ENCODE data around the gene MCRIP1. TPM values are rescaled to one million over a fixed set of nuclear protein-coding genes. Genes with fewer than 3 reads are reported as not detected.

MCRIP1 gene
- total and polyA plus RNA-seq, 2 of the 13 experiments (the other 11 are each of a cell fraction or from before 2014, with no cell fraction given) = 79.7 to 84.9 TPM

DNA sequence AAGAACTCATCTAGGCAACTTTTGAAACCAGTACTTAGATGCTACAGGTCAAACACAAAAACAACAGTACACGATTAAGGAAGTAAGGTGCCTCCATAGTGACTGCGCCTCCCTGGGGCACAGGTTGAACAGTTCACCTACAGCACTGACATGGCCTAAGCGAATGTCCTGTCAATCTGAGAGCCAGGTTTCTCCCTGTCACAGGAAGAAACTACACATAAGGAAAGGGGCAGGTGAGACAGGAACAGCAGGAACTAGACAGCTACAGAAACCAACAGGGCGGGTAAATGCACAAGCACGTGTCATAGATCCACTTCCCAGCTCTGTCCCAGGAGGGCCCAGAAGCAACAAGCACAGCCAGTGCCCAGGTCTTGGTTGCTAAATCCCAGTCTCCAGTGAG is 46.0 kb upstream of the MCRIP1 start:
- no peak for ATAC-seq
- Histone ChIP-seq H3K4me3 (replicated peaks in 1 of 3; ENCODE audit: insufficient read depth in 1 of 3, low read depth in 2 of 3, low read length in 3 of 3) (no peak overlapping the region), H3K9ac (ENCODE audit: insufficient read depth, low read depth, low read length) (no peak overlapping the region), H2AFZ (ENCODE audit: low read length) (no peak overlapping the region), H3K27ac (ENCODE audit: extremely low read length, insufficient read depth, low read length) (no peak overlapping the region), H3K4me1 (ENCODE audit: insufficient read depth, low read length) (no peaks in the 10 kb centered on the region), H4K20me1 (ENCODE audit: insufficient read depth, low read length) (no peaks in the 10 kb centered on the region), H3K79me2 (ENCODE audit: insufficient read depth, low read length) (no peaks in the 10 kb centered on the region), H3K27me3 (ENCODE audit: control insufficient read depth in 1 of 2, insufficient read depth in 2 of 2, low read length in 2 of 2) (no peaks in the 10 kb centered on the region), H3K9me3 (ENCODE audit: low read length) (no peaks in the 10 kb centered on the region), H3K36me3 (replicated peaks in 1 of 2; ENCODE audit: control insufficient read depth in 1 of 2, insufficient read depth in 2 of 2, low read length in 2 of 2) (peaks cover 5 to 34% of the 10 kb centered on the region in 2 experiments; a peak in 4 of 5 replicates), H3K4me2 (ENCODE audit: low read depth, low read length) (no peak overlapping the region)
- peak; percentile 68 for TF ChIP-seq RBM22 (optimal IDR thresholded peaks at IDR 0.05; ENCODE audit: low read length)
- TF ChIP-seq CHD2 (IDR thresholded peaks at IDR 0.05; ENCODE audit: low read depth, low read length) = no peak
- in situ Hi-C loops (cut with HindIII; ENCODE audit: extremely low pct_ligation_motif_present, low pct_unique_long_range_greater_than_20kb) = no loop called here
- no TSS peak for BruUV-seq (replicated peaks)
- no peak for DNase-seq (ENCODE audit: low spot score)
- intact Hi-C loops (cut with micrococcal nuclease; ENCODE audit: unreplicated experiment) = no loop called here
- no peak for FAIRE-seq
- ChIA-PET CTCF (ENCODE audit: low intra/inter-chr PET ratio, low total read pairs) (no interaction called here), POLR2A (interaction anchor here (2.3 kb wide), 1 partner anchor 18 kb away, joined by 7 read pairs; the partner anchor contains the start of gene P4HB)
- WGBS (ENCODE audit: low lambda C conversion rate) = 80% methylated on average over 5 of the region's 5 CpGs

DNA sequence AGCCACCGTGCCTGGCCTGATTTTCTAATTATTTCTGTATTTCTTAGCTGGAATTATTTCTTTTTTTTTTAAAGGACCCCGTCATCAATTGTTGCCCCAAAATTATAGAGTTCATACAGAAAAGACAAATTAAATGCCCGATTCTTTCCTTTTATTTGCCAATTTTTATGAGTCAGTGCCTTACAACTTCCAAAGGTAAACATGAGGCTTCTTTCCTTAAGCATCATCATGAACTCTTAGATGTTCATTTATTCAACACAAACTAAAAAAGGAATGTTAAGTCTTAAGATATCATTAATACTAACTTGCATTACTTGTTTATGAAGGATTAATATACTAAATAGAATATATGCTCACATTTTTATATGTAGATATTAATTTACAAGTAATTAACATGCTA is 45.2 kb upstream of the MCRIP1 start:
- Histone ChIP-seq H3K4me1 (ENCODE audit: insufficient read depth, low read length) (no peaks in the 10 kb centered on the region), H3K36me3 (replicated peaks in 1 of 2; ENCODE audit: control insufficient read depth in 1 of 2, insufficient read depth in 2 of 2, low read length in 2 of 2) (peaks cover 4 to 29% of the 10 kb centered on the region in 2 experiments; a peak in 4 of 5 replicates), H3K9me3 (ENCODE audit: low read length) (no peaks in the 10 kb centered on the region), H4K20me1 (ENCODE audit: insufficient read depth, low read length) (no peaks in the 10 kb centered on the region), H3K27me3 (ENCODE audit: control insufficient read depth in 1 of 2, insufficient read depth in 2 of 2, low read length in 2 of 2) (no peaks in the 10 kb centered on the region), H3K4me3 (replicated peaks in 1 of 3; ENCODE audit: insufficient read depth in 1 of 3, low read depth in 2 of 3, low read length in 3 of 3) (no peak overlapping the region), H2AFZ (ENCODE audit: low read length) (no peak overlapping the region), H3K4me2 (ENCODE audit: low read depth, low read length) (no peak overlapping the region), H3K9ac (ENCODE audit: insufficient read depth, low read depth, low read length) (no peak overlapping the region), H3K79me2 (ENCODE audit: insufficient read depth, low read length) (no peaks in the 10 kb centered on the region), H3K27ac (ENCODE audit: extremely low read length, insufficient read depth, low read length) (no peak overlapping the region)
- no TSS peak for BruUV-seq (replicated peaks)
- no peak for FAIRE-seq
- CTCF ChIA-PET (ENCODE audit: low intra/inter-chr PET ratio, low total read pairs) = no interaction called here
- DNase-seq (ENCODE audit: low spot score) = no peak
- 95% methylated on average over 3 of the region's 3 CpGs for WGBS (ENCODE audit: low lambda C conversion rate)
- intact Hi-C loops (cut with micrococcal nuclease; ENCODE audit: unreplicated experiment) = no loop called here
- TF ChIP-seq ZNF660 (CRISPR knock-in tag; IDR thresholded peaks at IDR 0.05; ENCODE audit: borderline replicate concordance, low read depth) = no peak
- no peak for TF ChIP-seq BRCA1 (CRISPR knock-in tag; IDR thresholded peaks at IDR 0.05)
- TF ChIP-seq, protein P1, sequence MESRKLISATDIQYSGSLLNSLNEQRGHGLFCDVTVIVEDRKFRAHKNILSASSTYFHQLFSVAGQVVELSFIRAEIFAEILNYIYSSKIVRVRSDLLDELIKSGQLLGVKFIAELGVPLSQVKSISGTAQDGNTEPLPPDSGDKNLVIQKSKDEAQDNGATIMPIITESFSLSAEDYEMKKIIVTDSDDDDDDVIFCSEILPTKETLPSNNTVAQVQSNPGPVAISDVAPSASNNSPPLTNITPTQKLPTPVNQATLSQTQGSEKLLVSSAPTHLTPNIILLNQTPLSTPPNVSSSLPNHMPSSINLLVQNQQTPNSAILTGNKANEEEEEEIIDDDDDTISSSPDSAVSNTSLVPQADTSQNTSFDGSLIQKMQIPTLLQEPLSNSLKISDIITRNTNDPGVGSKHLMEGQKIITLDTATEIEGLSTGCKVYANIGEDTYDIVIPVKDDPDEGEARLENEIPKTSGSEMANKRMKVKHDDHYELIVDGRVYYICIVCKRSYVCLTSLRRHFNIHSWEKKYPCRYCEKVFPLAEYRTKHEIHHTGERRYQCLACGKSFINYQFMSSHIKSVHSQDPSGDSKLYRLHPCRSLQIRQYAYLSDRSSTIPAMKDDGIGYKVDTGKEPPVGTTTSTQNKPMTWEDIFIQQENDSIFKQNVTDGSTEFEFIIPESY (CRISPR knock-in tag; IDR thresholded peaks at IDR 0.05) = no peak
- TF ChIP-seq RCOR2 (CRISPR knock-in tag; IDR thresholded peaks at IDR 0.05) = no peak
- POLR2A ChIA-PET = no interaction called here
- no peak for ATAC-seq
- in situ Hi-C loops (cut with HindIII; ENCODE audit: extremely low pct_ligation_motif_present, low pct_unique_long_range_greater_than_20kb) = no loop called here
